DND-41 (cell line): ENCODE results near the gene SLC35A5.

Source experiments
- CTCF ChIP-seq: IDR thresholded peaks from 2 replicates; pipeline ENCODE4 v1.5.1; 2012; ENCODE audit warnings: borderline replicate concordance, low read length, moderate library complexity, mild to moderate bottlenecking; ENCODE audit not compliant: poor library complexity, severe bottlenecking; ENCODE audit errors: extremely low read depth
- EZH2 ChIP-seq: IDR thresholded peaks from 3 replicates; pipeline ENCODE4 v1.6.1; 2012; ENCODE audit warnings: borderline replicate concordance, low read depth, mild to moderate bottlenecking, moderate library complexity, low read length, inconsistent platforms; ENCODE audit not compliant: severe bottlenecking

- no peak for TF ChIP-seq EZH2
- no peak for TF ChIP-seq CTCF
These were observed 66.1 kb downstream of the SLC35A5 start for GRCh38 chr3:112627919-112628466.
